Fibroblast of lung (primary cell): ENCODE results near the gene AKT1. TPM values are rescaled to one million over a fixed set of nuclear protein-coding genes. Genes with fewer than 3 reads are reported as not detected.

Source experiments
- DNase-seq, 2 donors: peaks; one replicate each; pipeline versions ENCODE4 v3.0.0 to v3.0.0-alpha.2; 2010; ENCODE audit warnings: low read depth in 2 of 2
- H2AFZ ChIP-seq: 2 replicates; pipeline ENCODE4 v1.5.1; 2012; ENCODE audit warnings: low read length, control low read depth, inconsistent platforms
- H3K27ac ChIP-seq: 2 replicates; pipeline ENCODE4 v1.5.1; 2011; ENCODE audit warnings: low read length, control low read depth; ENCODE audit not compliant: insufficient read depth
- H3K27me3 ChIP-seq: 2 replicates; pipeline ENCODE4 v1.5.1; 2011; ENCODE audit warnings: mild to moderate bottlenecking, low read length; ENCODE audit not compliant: control insufficient read depth, insufficient read depth
- H3K36me3 ChIP-seq: 2 replicates; pipeline ENCODE4 v1.5.1; 2011; ENCODE audit warnings: low read length; ENCODE audit not compliant: control insufficient read depth, insufficient read depth
- H3K4me1 ChIP-seq: 2 replicates; pipeline ENCODE4 v1.5.1; 2011; ENCODE audit warnings: low read length; ENCODE audit not compliant: control insufficient read depth, insufficient read depth; ENCODE audit errors: extremely low read depth
- H3K4me2 ChIP-seq: 2 replicates; pipeline ENCODE4 v1.5.1; 2011; ENCODE audit warnings: low read length, control low read depth; ENCODE audit not compliant: insufficient read depth; ENCODE audit errors: extremely low read depth
- H3K4me3 ChIP-seq, 4 experiments: fragments of 200-600 bp in 1 of 4; sonication (generic) in 1 of 4; replicated peaks in 1 of 4; 2 replicates each; pipeline ENCODE4 v1.5.1; 2011 to 2016; ENCODE audit warnings: low read length in 4 of 4, low read depth in 3 of 4, mild to moderate bottlenecking in 3 of 4, control low read depth in 2 of 4, inconsistent platforms in 1 of 4, mixed read lengths in 1 of 4; ENCODE audit not compliant: insufficient read depth in 1 of 4; ENCODE audit errors: control extremely low read depth in 1 of 4
- H3K79me2 ChIP-seq: 2 replicates; pipeline ENCODE4 v1.5.1; 2012; ENCODE audit warnings: mild to moderate bottlenecking, low read length, inconsistent platforms; ENCODE audit not compliant: control insufficient read depth, insufficient read depth
- H3K9ac ChIP-seq: 2 replicates; pipeline ENCODE4 v1.5.1; 2011; ENCODE audit warnings: mild to moderate bottlenecking, low read length, control low read depth; ENCODE audit not compliant: insufficient read depth
- H3K9me3 ChIP-seq: 2 replicates; pipeline ENCODE4 v1.5.1; 2012; ENCODE audit warnings: low read depth, low read length; ENCODE audit not compliant: control insufficient read depth, insufficient read depth
- H4K20me1 ChIP-seq: 2 replicates; pipeline ENCODE4 v1.5.1; 2011; ENCODE audit warnings: low read length; ENCODE audit not compliant: control insufficient read depth, insufficient read depth; ENCODE audit errors: extremely low read depth
- EZH2 ChIP-seq: IDR thresholded peaks from 2 replicates; pipeline ENCODE4 v1.5.1; 2012; ENCODE audit warnings: low read length, control low read depth, mild to moderate bottlenecking; ENCODE audit errors: missing control alignments
- polyA plus RNA-seq, 2 donors: library from polyadenylated mRNA; depleted of rRNA in 1 of 2; stranded (reverse) in 1 of 2; unstranded in 1 of 2; fragments of >200 nt; gene quantifications; 2 replicates each; pipeline ENCODE4 v1.2.1, GENCODE V29; 2011 to 2012; ENCODE audit warnings: missing spikeins in 1 of 2
- total RNA-seq: library from RNA; depleted of rRNA; stranded (reverse); fragments of >200 nt; gene quantifications from 2 replicates; pipeline ENCODE4 v1.2.1, GENCODE V29; 2014
- TF ChIP-seq, protein P1 (sequence below), 2 donors: IDR thresholded peaks in 1 of 2; conservative IDR thresholded peaks in 1 of 2; 1 replicate in 1 of 2; 2 replicates in 1 of 2; pipeline ENCODE4 v1.5.1; 2011 to 2012; ENCODE audit warnings: low read length in 2 of 2, control low read depth in 1 of 2, inconsistent platforms in 1 of 2, low read depth in 1 of 2, mild to moderate bottlenecking in 1 of 2

Gene AKT1
- total and polyA plus RNA-seq, 2 donors (not counting 1 experiment from before 2014, with no cell fraction given) = 83.2 to 127 TPM

DNA sequence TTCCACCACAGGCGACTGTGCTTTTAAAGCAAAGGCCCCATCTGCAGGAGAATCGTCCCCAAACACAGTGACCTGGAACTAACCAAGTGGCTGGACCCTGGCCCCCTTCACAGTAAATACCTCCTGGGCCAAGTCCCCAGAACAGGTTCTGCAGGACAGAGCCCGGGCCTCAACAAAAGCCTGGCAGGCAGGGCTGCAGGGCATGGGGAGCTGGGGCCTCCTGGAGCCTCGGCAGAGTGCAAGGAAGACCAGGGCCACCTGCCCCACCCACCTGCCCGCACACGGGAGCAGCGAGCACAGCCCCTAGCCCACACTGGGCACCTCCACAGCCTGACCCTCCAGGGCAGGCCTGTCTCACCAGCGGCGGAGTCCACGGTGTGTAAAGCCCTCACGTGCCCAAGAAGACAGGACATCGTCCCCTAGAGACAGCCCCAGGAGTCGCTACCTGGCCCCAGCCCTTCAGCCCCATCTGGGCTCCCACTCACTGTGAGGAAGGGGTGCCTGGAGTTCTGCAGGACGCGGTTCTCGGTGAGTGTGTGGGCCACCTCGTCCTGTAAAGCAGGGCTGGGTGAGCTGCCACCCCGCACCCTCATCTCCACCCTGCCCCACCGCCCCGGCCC is 21.0 kb downstream of the AKT1 start:
- peaks cover 43% of the 10 kb centered on the region for H3K36me3 ChIP-seq
- H3K27me3 ChIP-seq = no peaks in the 10 kb centered on the region
- no peak for DNase-seq
- no peak overlapping the region for H3K27ac ChIP-seq
- no peaks in the 10 kb centered on the region for H3K9me3 ChIP-seq
- no peak overlapping the region for H3K4me2 ChIP-seq
- no peak overlapping the region for H3K9ac ChIP-seq
- no peaks in the 10 kb centered on the region for H3K79me2 ChIP-seq
- H2AFZ ChIP-seq = no peak overlapping the region
- no peak overlapping the region for H3K4me3 ChIP-seq
- TF ChIP-seq EZH2 = no peak
- TF ChIP-seq, protein P1, sequence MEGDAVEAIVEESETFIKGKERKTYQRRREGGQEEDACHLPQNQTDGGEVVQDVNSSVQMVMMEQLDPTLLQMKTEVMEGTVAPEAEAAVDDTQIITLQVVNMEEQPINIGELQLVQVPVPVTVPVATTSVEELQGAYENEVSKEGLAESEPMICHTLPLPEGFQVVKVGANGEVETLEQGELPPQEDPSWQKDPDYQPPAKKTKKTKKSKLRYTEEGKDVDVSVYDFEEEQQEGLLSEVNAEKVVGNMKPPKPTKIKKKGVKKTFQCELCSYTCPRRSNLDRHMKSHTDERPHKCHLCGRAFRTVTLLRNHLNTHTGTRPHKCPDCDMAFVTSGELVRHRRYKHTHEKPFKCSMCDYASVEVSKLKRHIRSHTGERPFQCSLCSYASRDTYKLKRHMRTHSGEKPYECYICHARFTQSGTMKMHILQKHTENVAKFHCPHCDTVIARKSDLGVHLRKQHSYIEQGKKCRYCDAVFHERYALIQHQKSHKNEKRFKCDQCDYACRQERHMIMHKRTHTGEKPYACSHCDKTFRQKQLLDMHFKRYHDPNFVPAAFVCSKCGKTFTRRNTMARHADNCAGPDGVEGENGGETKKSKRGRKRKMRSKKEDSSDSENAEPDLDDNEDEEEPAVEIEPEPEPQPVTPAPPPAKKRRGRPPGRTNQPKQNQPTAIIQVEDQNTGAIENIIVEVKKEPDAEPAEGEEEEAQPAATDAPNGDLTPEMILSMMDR (conservative IDR thresholded peaks at IDR 0.05 in 1 of 2, IDR thresholded peaks at IDR 0.05 in 1 of 2; ENCODE audit: low read depth in 1 of 2, low read length in 2 of 2) = no peak
- no peaks in the 10 kb centered on the region for H3K4me1 ChIP-seq
- H4K20me1 ChIP-seq = no peaks in the 10 kb centered on the region

- DNase-seq = no peak
- no peak overlapping the region for H3K27ac ChIP-seq
- H3K36me3 ChIP-seq = peaks cover 43% of the 10 kb centered on the region
- H3K9ac ChIP-seq = no peak overlapping the region
- H3K4me1 ChIP-seq = peaks cover under 1% of the 10 kb centered on the region
- H3K9me3 ChIP-seq = no peaks in the 10 kb centered on the region
- H3K27me3 ChIP-seq = no peaks in the 10 kb centered on the region
- no peaks in the 10 kb centered on the region for H3K79me2 ChIP-seq
- H4K20me1 ChIP-seq = no peaks in the 10 kb centered on the region
- no peak overlapping the region for H2AFZ ChIP-seq
- H3K4me2 ChIP-seq = no peak overlapping the region
- H3K4me3 ChIP-seq = no peak overlapping the region
- TF ChIP-seq EZH2 = no peak
- TF ChIP-seq, protein P1 (conservative IDR thresholded peaks at IDR 0.05 in 1 of 2, IDR thresholded peaks at IDR 0.05 in 1 of 2; ENCODE audit: low read depth in 1 of 2, low read length in 2 of 2) = no peak
Measured at GRCh38 chr14:104773505-104774452, 21.8 kb downstream of the AKT1 start.

- Histone ChIP-seq H3K4me2 (no peak overlapping the region), H3K4me1 (peaks cover 2% of the 10 kb centered on the region), H3K79me2 (no peaks in the 10 kb centered on the region), H3K27me3 (no peaks in the 10 kb centered on the region), H3K9ac (no peak overlapping the region), H3K36me3 (peaks cover 43% of the 10 kb centered on the region), H4K20me1 (no peaks in the 10 kb centered on the region), H3K9me3 (no peaks in the 10 kb centered on the region), H3K27ac (no peak overlapping the region), H3K4me3 (no peak overlapping the region), H2AFZ (no peak overlapping the region)
- no peak for DNase-seq
- TF ChIP-seq, protein P1 (conservative IDR thresholded peaks at IDR 0.05 in 1 of 2, IDR thresholded peaks at IDR 0.05 in 1 of 2; ENCODE audit: low read depth in 1 of 2, low read length in 2 of 2) = no peak
- TF ChIP-seq EZH2 = no peak
Measured at GRCh38 chr14:104772707-104773504, 22.6 kb downstream of the AKT1 start.
